Thyroid gland (tissue), 4 donors: ENCODE measurements around the gene ADM2.

Experiments used
- CTCF ChIP-seq, 6 experiments: fragments of 200-600 bp in 3 of 6; fragments of 450-650 bp in 3 of 6; sonication (generic) in 3 of 6; IDR thresholded peaks; one replicate each; pipeline ENCODE4 v1.5.1; 2016 to 2019; ENCODE audit warnings: antibody characterized with exemption in 6 of 6, mild to moderate bottlenecking in 2 of 6, inconsistent platforms in 1 of 6, moderate library complexity in 1 of 6
- POLR2A ChIP-seq, 2 donors: fragments of 450-650 bp; IDR thresholded peaks; one replicate each; pipeline ENCODE4 v1.6.1; 2017; ENCODE audit warnings: antibody characterized with exemption in 2 of 2, mild to moderate bottlenecking in 2 of 2, moderate library complexity in 1 of 2

- TF ChIP-seq CTCF (IDR thresholded peaks at IDR 0.05) (no peak), POLR2A (IDR thresholded peaks at IDR 0.05) (no peak)
Measured at GRCh38 chr22:50467773-50468440, 13.4 kb upstream of the ADM2 start.
